HepG2 (cell line): ENCODE measurements around the gene ADGRG1. TPM values are rescaled to one million over a fixed set of nuclear protein-coding genes. Genes with fewer than 3 reads are reported as not detected.
A peak's percentile ranks its signal among the peaks of the same experiment; 100 is the strongest.

Experiments
- AKAP8 ChIP-seq: sonication (generic); formaldehyde crosslinking; IDR thresholded peaks from 2 replicates; pipeline ENCODE4 v1.5.1; 2020; ENCODE audit warnings: mild to moderate bottlenecking, missing genetic modification reagents
- CBX5 ChIP-seq: sonication (generic); formaldehyde crosslinking; IDR thresholded peaks from 2 replicates; pipeline ENCODE4 v1.4.0; 2020; ENCODE audit warnings: missing genetic modification reagents, borderline replicate concordance
- CC2D1A ChIP-seq: sonication (generic); formaldehyde crosslinking; IDR thresholded peaks from 2 replicates; pipeline ENCODE4 v1.8.1; 2023; ENCODE audit warnings: mild to moderate bottlenecking, missing genetic modification reagents
- ERF ChIP-seq: IDR thresholded peaks from 2 replicates; pipeline ENCODE4 v1.6.1; 2018; ENCODE audit warnings: missing biosample characterization, missing genetic modification reagents
- KAT7 ChIP-seq: IDR thresholded peaks from 2 replicates; pipeline ENCODE4 v1.6.1; 2018; ENCODE audit warnings: borderline replicate concordance, missing compliant biosample characterization
- KLF6 ChIP-seq: IDR thresholded peaks from 2 replicates; pipeline ENCODE4 v1.8.0; 2016; ENCODE audit warnings: missing biosample characterization, missing genetic modification reagents
- NFRKB ChIP-seq: fragments of 450-650 bp; IDR thresholded peaks from 2 replicates; pipeline ENCODE4 v1.6.1; 2017
- PHF8 ChIP-seq: sonication (generic); formaldehyde crosslinking; IDR thresholded peaks from 2 replicates; pipeline ENCODE4 v1.5.0; 2020; ENCODE audit warnings: missing genetic modification reagents
- POLR2G ChIP-seq: fragments of 200-400 bp; formaldehyde crosslinking; IDR thresholded peaks from 2 replicates; pipeline ENCODE4 v1.6.1; 2018; ENCODE audit warnings: mild to moderate bottlenecking, low read depth, low read length, moderate library complexity
- SMC3 ChIP-seq: IDR thresholded peaks from 2 replicates; pipeline ENCODE4 v1.6.1; 2011; ENCODE audit warnings: low read length, improper control_type of control experiment
- TGIF2 ChIP-seq: IDR thresholded peaks from 2 replicates; pipeline ENCODE4 v1.6.1; 2016; ENCODE audit warnings: control low read depth, missing compliant biosample characterization
- ZNF34 ChIP-seq: sonication (generic); formaldehyde crosslinking; IDR thresholded peaks from 2 replicates; pipeline ENCODE4 v1.4.0; 2020; ENCODE audit warnings: mild to moderate bottlenecking, missing genetic modification reagents, borderline replicate concordance
- ZNF788 ChIP-seq: sonication (generic); formaldehyde crosslinking; IDR thresholded peaks from 2 replicates; pipeline ENCODE4 v1.5.0; 2020; ENCODE audit warnings: mild to moderate bottlenecking, missing genetic modification reagents, borderline replicate concordance
- polyA plus RNA-seq, 8 experiments: library from polyadenylated mRNA; depleted of rRNA in 3 of 8; stranded (reverse) in 7 of 8; unstranded in 1 of 8; fragments of >200 nt; fragmentation: Illumina TruSeq in 4 of 8; extraction: Trizol in 4 of 8; gene quantifications; 2 replicates each; pipeline versions ENCODE4 v1.2.1 to v1.2.3, GENCODE V29; 2011 to 2016; ENCODE audit warnings: low read depth in 4 of 8, missing spikeins in 1 of 8, mixed read lengths in 1 of 8; ENCODE audit not compliant: insufficient read depth in 1 of 8
- total RNA-seq, 5 experiments: library from RNA; depleted of rRNA; stranded (reverse); fragments of >200 nt; fragmentation: Illumina TruSeq; extraction: Trizol; gene quantifications; 2 replicates each; pipeline ENCODE4 v1.2.3, GENCODE V29; 2016; ENCODE audit warnings: low read depth in 1 of 5
- TF ChIP-seq, protein P1 (sequence below): sonication (generic); formaldehyde crosslinking; IDR thresholded peaks from 2 replicates; pipeline ENCODE4 v1.4.0; 2020; ENCODE audit warnings: missing genetic modification reagents, borderline replicate concordance
- TF ChIP-seq, protein P2 (sequence below): sonication (generic); formaldehyde crosslinking; IDR thresholded peaks from 2 replicates; pipeline ENCODE4 v1.4.0; 2020; ENCODE audit warnings: missing genetic modification reagents; ENCODE audit errors: not compliant biosample characterization
- TF ChIP-seq, protein P3 (sequence below): IDR thresholded peaks from 2 replicates; pipeline ENCODE4 v1.6.1; 2016; ENCODE audit warnings: missing compliant biosample characterization, missing genetic modification reagents, borderline replicate concordance
- TF ChIP-seq, protein P4 (sequence below): sonication (generic); formaldehyde crosslinking; IDR thresholded peaks from 2 replicates; pipeline ENCODE4 v1.4.0; 2020; ENCODE audit warnings: mild to moderate bottlenecking, missing genetic modification reagents
- TF ChIP-seq, protein P5 (sequence below): sonication (generic); formaldehyde crosslinking; IDR thresholded peaks from 2 replicates; pipeline ENCODE4 v1.4.0; 2020; ENCODE audit warnings: missing genetic modification reagents

Gene ADGRG1
- total and polyA plus RNA-seq, 2 of the 13 experiments (the other 11 are each of a cell fraction or from before 2014, with no cell fraction given), result 2.7 to 5.9 TPM

DNA sequence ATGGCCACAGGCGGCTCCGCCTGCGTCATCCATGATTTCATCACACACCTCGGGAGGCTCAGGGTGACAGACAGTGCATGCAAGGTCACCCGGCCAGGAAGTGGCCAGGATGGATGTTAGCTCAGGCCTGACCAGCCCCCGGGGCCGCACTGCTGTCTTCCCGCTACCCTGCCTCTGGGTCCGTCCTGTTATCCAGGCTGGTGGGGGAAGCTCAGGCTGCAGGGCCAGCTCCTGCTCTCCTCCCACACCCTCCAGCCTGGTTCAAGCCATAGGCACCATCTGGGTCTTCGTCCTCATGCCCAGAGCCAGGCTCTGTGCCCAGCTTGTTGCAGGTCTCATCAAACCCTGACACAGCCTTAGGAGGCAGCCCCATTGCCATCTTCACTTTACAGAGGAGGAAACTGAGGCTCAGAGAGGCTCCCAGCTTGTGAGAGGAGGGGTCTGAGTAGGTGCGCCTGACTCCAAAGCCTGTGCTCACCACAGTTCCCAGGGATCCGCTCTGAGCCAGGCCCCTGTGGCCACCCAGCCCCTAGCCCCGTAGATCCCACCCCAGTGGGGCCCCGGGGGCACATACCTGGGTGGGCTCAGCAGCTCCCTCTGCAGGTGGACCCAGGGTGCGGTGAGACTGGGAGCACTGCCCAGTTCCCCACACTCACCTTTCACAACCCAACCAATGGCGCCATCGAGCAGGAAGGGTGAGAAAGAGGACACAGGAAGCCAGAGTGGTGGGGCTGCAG is 39.3 kb downstream of the ADGRG1 start (continued):
- TF ChIP-seq, protein P1, sequence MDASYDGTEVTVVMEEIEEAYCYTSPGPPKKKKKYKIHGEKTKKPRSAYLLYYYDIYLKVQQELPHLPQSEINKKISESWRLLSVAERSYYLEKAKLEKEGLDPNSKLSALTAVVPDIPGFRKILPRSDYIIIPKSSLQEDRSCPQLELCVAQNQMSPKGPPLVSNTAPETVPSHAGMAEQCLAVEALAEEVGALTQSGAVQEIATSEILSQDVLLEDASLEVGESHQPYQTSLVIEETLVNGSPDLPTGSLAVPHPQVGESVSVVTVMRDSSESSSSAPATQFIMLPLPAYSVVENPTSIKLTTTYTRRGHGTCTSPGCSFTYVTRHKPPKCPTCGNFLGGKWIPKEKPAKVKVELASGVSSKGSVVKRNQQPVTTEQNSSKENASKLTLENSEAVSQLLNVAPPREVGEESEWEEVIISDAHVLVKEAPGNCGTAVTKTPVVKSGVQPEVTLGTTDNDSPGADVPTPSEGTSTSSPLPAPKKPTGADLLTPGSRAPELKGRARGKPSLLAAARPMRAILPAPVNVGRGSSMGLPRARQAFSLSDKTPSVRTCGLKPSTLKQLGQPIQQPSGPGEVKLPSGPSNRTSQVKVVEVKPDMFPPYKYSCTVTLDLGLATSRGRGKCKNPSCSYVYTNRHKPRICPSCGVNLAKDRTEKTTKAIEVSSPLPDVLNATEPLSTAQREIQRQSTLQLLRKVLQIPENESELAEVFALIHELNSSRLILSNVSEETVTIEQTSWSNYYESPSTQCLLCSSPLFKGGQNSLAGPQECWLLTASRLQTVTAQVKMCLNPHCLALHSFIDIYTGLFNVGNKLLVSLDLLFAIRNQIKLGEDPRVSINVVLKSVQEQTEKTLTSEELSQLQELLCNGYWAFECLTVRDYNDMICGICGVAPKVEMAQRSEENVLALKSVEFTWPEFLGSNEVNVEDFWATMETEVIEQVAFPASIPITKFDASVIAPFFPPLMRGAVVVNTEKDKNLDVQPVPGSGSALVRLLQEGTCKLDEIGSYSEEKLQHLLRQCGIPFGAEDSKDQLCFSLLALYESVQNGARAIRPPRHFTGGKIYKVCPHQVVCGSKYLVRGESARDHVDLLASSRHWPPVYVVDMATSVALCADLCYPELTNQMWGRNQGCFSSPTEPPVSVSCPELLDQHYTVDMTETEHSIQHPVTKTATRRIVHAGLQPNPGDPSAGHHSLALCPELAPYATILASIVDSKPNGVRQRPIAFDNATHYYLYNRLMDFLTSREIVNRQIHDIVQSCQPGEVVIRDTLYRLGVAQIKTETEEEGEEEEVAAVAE (CRISPR knock-in tag), result no peak
- TF ChIP-seq POLR2G, result peak; percentile 80
- peak; percentile 59; the same call in 1 of the 2 replicates for TF ChIP-seq ZNF788 (CRISPR knock-in tag)
- TF ChIP-seq ERF (CRISPR knock-in tag), result peak; percentile 90
- TF ChIP-seq KAT7 (CRISPR knock-in tag), result peak; percentile 63
- TF ChIP-seq, protein P2, sequence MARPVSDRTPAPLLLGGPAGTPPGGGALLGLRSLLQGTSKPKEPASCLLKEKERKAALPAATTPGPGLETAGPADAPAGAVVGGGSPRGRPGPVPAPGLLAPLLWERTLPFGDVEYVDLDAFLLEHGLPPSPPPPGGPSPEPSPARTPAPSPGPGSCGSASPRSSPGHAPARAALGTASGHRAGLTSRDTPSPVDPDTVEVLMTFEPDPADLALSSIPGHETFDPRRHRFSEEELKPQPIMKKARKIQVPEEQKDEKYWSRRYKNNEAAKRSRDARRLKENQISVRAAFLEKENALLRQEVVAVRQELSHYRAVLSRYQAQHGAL (CRISPR knock-in tag), result peak; percentile 1
- peak; percentile 92; the same call in 1 of the 2 replicates for TF ChIP-seq CBX5 (CRISPR knock-in tag)
- TF ChIP-seq ZNF34 (CRISPR knock-in tag), result no peak
- TF ChIP-seq, protein P3, sequence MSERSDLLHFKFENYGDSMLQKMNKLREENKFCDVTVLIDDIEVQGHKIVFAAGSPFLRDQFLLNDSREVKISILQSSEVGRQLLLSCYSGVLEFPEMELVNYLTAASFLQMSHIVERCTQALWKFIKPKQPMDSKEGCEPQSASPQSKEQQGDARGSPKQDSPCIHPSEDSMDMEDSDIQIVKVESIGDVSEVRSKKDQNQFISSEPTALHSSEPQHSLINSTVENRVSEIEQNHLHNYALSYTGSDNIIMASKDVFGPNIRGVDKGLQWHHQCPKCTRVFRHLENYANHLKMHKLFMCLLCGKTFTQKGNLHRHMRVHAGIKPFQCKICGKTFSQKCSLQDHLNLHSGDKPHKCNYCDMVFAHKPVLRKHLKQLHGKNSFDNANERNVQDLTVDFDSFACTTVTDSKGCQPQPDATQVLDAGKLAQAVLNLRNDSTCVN (CRISPR knock-in tag), result no peak; the same call in 1 of the 2 replicates
- TF ChIP-seq PHF8 (CRISPR knock-in tag), result peak; percentile 56
- TF ChIP-seq KLF6 (CRISPR knock-in tag), result peak; percentile 69
- peak; percentile 93 for TF ChIP-seq AKAP8
- TF ChIP-seq, protein P4, sequence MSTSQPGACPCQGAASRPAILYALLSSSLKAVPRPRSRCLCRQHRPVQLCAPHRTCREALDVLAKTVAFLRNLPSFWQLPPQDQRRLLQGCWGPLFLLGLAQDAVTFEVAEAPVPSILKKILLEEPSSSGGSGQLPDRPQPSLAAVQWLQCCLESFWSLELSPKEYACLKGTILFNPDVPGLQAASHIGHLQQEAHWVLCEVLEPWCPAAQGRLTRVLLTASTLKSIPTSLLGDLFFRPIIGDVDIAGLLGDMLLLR (CRISPR knock-in tag), result peak; percentile 6; the same call in 1 of the 2 replicates
- TF ChIP-seq, protein P5, sequence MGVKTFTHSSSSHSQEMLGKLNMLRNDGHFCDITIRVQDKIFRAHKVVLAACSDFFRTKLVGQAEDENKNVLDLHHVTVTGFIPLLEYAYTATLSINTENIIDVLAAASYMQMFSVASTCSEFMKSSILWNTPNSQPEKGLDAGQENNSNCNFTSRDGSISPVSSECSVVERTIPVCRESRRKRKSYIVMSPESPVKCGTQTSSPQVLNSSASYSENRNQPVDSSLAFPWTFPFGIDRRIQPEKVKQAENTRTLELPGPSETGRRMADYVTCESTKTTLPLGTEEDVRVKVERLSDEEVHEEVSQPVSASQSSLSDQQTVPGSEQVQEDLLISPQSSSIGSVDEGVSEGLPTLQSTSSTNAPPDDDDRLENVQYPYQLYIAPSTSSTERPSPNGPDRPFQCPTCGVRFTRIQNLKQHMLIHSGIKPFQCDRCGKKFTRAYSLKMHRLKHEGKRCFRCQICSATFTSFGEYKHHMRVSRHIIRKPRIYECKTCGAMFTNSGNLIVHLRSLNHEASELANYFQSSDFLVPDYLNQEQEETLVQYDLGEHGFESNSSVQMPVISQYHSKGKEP (CRISPR knock-in tag), result no peak
- no peak for TF ChIP-seq TGIF2 (CRISPR knock-in tag)
- TF ChIP-seq CC2D1A (CRISPR knock-in tag), result no peak
- no peak for TF ChIP-seq NFRKB
- TF ChIP-seq SMC3, result peak; percentile 49; the same call in 1 of the 2 replicates
